ENCODE results near the gene GPR173.

GPR173 gene

DNA sequence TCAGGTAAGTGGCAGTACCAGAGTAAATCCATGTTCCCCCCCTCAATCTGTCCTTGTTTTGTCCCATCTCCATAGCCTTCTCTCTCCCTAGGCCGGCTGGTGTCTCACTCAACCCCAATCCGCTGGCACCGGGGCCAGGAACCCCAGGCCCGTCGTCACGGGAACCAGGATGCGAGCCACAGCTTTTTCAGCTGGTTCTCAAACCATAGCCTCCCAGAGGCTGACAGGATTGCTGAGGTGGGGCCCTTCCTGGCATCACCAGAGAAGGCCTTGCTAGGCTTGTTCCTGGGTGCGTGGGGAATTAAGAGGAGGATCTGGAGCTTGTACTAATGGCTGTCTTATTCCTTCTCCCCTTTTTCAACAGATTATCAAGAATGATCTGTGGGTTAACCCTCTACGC is 36.3 kb downstream of the GPR173 start:
- Histone ChIP-seq H3K27me3 (ENCODE audit: insufficient read depth, low read length, poor library complexity) (no peaks in the 10 kb centered on the region), H3K4me1 (ENCODE audit: insufficient read depth, low read length) (peaks cover 19% of the 10 kb centered on the region), H3K79me2 (ENCODE audit: insufficient read depth, low read length) (peaks cover 20% of the 10 kb centered on the region), H3K36me3 (ENCODE audit: insufficient read depth, low read length) (peaks cover 34% of the 10 kb centered on the region), H3K27ac (ENCODE audit: low read length) (no peak overlapping the region), H3K4me3 (ENCODE audit: low read depth in 1 of 2, low read length in 2 of 2) (no peak overlapping the region), H4K20me1 (ENCODE audit: insufficient read depth, low read length) (peaks cover 8% of the 10 kb centered on the region), H2AFZ (ENCODE audit: low read depth, low read length) (no peak overlapping the region), H3K9ac (ENCODE audit: low read depth, low read length) (no peak overlapping the region), H3K9me3 (ENCODE audit: insufficient read depth, low read length, severe bottlenecking) (no peaks in the 10 kb centered on the region), H3K4me2 (ENCODE audit: insufficient read depth, low read length) (no peak overlapping the region)
- no peak for DNase-seq
- TF ChIP-seq, protein P1, sequence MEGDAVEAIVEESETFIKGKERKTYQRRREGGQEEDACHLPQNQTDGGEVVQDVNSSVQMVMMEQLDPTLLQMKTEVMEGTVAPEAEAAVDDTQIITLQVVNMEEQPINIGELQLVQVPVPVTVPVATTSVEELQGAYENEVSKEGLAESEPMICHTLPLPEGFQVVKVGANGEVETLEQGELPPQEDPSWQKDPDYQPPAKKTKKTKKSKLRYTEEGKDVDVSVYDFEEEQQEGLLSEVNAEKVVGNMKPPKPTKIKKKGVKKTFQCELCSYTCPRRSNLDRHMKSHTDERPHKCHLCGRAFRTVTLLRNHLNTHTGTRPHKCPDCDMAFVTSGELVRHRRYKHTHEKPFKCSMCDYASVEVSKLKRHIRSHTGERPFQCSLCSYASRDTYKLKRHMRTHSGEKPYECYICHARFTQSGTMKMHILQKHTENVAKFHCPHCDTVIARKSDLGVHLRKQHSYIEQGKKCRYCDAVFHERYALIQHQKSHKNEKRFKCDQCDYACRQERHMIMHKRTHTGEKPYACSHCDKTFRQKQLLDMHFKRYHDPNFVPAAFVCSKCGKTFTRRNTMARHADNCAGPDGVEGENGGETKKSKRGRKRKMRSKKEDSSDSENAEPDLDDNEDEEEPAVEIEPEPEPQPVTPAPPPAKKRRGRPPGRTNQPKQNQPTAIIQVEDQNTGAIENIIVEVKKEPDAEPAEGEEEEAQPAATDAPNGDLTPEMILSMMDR (IDR thresholded peaks at IDR 0.05; ENCODE audit: borderline replicate concordance, extremely low read depth, low read length, poor library complexity, severe bottlenecking): no peak
- TF ChIP-seq EZH2 (IDR thresholded peaks at IDR 0.05; ENCODE audit: borderline replicate concordance, low read depth, low read length, severe bottlenecking): no peak
- no peak for ATAC-seq (ENCODE audit: insufficient read depth, low read depth)

DNA sequence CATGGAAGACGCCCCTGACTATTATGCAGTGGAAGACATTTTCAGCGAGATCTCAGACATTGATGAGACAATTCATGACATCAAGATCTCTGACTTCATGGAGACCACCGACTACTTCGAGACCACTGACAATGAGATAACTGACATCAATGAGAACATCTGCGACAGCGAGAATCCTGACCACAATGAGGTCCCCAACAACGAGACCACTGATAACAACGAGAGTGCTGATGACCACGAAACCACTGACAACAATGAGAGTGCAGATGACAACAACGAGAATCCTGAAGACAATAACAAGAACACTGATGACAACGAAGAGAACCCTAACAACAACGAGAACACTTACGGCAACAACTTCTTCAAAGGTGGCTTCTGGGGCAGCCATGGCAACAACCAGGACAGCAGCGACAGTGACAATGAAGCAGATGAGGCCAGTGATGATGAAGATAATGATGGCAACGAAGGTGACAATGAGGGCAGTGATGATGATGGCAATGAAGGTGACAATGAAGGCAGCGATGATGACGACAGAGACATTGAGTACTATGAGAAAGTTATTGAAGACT is 37.2 kb downstream of the GPR173 start:
- H3K36me3 ChIP-seq (ENCODE audit: insufficient read depth, low read length): peaks cover 34% of the 10 kb centered on the region
- no peaks in the 10 kb centered on the region for H3K27me3 ChIP-seq (ENCODE audit: insufficient read depth, low read length, poor library complexity)
- H3K9me3 ChIP-seq (ENCODE audit: insufficient read depth, low read length, severe bottlenecking): no peaks in the 10 kb centered on the region
- DNase-seq: no peak
- H3K79me2 ChIP-seq (ENCODE audit: insufficient read depth, low read length): peaks cover 20% of the 10 kb centered on the region
- no peak overlapping the region for H3K4me3 ChIP-seq (ENCODE audit: low read depth in 1 of 2, low read length in 2 of 2)
- no peak for ATAC-seq (ENCODE audit: insufficient read depth, low read depth)
- no peak overlapping the region for H2AFZ ChIP-seq (ENCODE audit: low read depth, low read length)
- no peak overlapping the region for H3K9ac ChIP-seq (ENCODE audit: low read depth, low read length)
- H3K4me1 ChIP-seq (ENCODE audit: insufficient read depth, low read length): peaks cover 19% of the 10 kb centered on the region
- no peak overlapping the region for H3K27ac ChIP-seq (ENCODE audit: low read length)
- H3K4me2 ChIP-seq (ENCODE audit: insufficient read depth, low read length): no peak overlapping the region
- H4K20me1 ChIP-seq (ENCODE audit: insufficient read depth, low read length): peaks cover 8% of the 10 kb centered on the region
- no peak for TF ChIP-seq EZH2 (IDR thresholded peaks at IDR 0.05; ENCODE audit: borderline replicate concordance, low read depth, low read length, severe bottlenecking)
- TF ChIP-seq, protein P1 (IDR thresholded peaks at IDR 0.05; ENCODE audit: borderline replicate concordance, extremely low read depth, low read length, poor library complexity, severe bottlenecking): no peak

DNA sequence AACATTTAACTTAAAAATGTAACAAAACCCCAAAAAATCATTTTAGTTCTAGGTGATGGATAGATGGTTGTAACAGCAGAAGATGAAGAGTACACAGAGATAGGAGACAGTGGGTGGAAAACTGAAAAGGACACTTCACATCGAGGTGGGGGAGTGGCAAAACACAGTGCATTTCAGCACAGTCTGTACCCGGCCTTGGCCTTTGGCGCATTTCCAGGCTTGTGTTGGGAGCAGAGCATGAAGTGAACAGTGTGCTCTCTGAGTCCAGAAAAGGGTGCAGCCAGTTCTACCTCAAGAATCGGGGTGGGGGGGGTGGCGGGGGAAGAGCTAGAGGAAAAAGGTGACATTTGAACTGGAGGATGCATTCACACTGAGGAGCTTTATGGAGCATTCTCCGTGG is 37.9 kb downstream of the GPR173 start:
- Histone ChIP-seq H3K4me2 (ENCODE audit: insufficient read depth, low read length) (no peak overlapping the region), H3K4me3 (ENCODE audit: low read depth in 1 of 2, low read length in 2 of 2) (no peak overlapping the region), H4K20me1 (ENCODE audit: insufficient read depth, low read length) (peaks cover 8% of the 10 kb centered on the region), H3K27me3 (ENCODE audit: insufficient read depth, low read length, poor library complexity) (no peaks in the 10 kb centered on the region), H3K36me3 (ENCODE audit: insufficient read depth, low read length) (peaks cover 34% of the 10 kb centered on the region), H3K9me3 (ENCODE audit: insufficient read depth, low read length, severe bottlenecking) (no peaks in the 10 kb centered on the region), H3K9ac (ENCODE audit: low read depth, low read length) (no peak overlapping the region), H3K27ac (ENCODE audit: low read length) (no peak overlapping the region), H2AFZ (ENCODE audit: low read depth, low read length) (no peak overlapping the region), H3K4me1 (ENCODE audit: insufficient read depth, low read length) (peaks cover 19% of the 10 kb centered on the region), H3K79me2 (ENCODE audit: insufficient read depth, low read length) (peaks cover 20% of the 10 kb centered on the region)
- TF ChIP-seq, protein P1 (IDR thresholded peaks at IDR 0.05; ENCODE audit: borderline replicate concordance, extremely low read depth, low read length, poor library complexity, severe bottlenecking): no peak
- no peak for TF ChIP-seq EZH2 (IDR thresholded peaks at IDR 0.05; ENCODE audit: borderline replicate concordance, low read depth, low read length, severe bottlenecking)
- no peak for DNase-seq
- no peak for ATAC-seq (ENCODE audit: insufficient read depth, low read depth)

All from DND-41 (cell line).